GM13976 (cell line): ENCODE measurements around the gene UBTD1.

Source experiments
- DNase-seq: peaks from one replicate; pipeline ENCODE4 v3.0.0; 2012; ENCODE audit warnings: low spot score
- CTCF ChIP-seq: IDR thresholded peaks from 2 replicates; pipeline ENCODE4 v1.5.1; 2012; ENCODE audit warnings: borderline replicate concordance, mild to moderate bottlenecking; ENCODE audit not compliant: insufficient read depth; ENCODE audit errors: extremely low read depth, missing control alignments, control extremely low read depth
- in situ Hi-C: fragments of 300-500 bp; cut with MboI; formaldehyde crosslinking; loops from one replicate; pipeline ENCODE4 v1.12.0; 2022; ENCODE audit warnings: low sequenced_read_pairs, mixed read lengths, inconsistent platforms; ENCODE audit not compliant: unreplicated experiment

The UBTD1 gene

GRCh38 chr10:97511711-97512440 lies 13.2 kb downstream of the UBTD1 start:
- no peak for DNase-seq
- in situ Hi-C loops: no loop called here
- no peak for TF ChIP-seq CTCF

- no peak for TF ChIP-seq CTCF
- in situ Hi-C loops: no loop called here
- DNase-seq: no peak
These were observed 14.3 kb downstream of the UBTD1 start for GRCh38 chr10:97512993-97513392.

DNA sequence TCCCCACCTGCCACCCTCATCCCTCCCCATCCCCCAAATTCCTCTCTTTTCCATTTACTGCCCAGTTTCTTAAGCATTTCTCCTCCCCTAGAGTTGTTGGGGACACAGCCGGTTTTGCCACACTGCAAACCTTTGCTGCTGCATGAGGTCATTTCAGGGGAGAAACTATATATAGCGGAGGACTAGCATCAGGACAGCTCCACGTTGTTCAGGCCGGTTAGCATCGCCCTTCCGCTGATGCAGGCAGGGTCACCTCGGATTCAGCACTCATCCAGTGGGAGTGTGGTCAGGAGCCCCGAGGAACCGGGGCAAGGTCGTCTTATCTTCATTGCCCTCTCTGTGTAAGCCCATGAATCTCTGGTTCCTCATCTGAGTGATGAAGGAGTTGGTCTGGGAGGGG lies 15.6 kb downstream of the UBTD1 start:
- in situ Hi-C loops: no loop called here
- TF ChIP-seq CTCF: no peak

GRCh38 chr10:97515271-97515978 lies 16.7 kb downstream of the UBTD1 start:
- DNase-seq: no peak
- in situ Hi-C loops: no loop called here
- TF ChIP-seq CTCF: no peak

More for the DNA sequence above, 15.6 kb downstream of the UBTD1 start:
- DNase-seq: no peak

DNA sequence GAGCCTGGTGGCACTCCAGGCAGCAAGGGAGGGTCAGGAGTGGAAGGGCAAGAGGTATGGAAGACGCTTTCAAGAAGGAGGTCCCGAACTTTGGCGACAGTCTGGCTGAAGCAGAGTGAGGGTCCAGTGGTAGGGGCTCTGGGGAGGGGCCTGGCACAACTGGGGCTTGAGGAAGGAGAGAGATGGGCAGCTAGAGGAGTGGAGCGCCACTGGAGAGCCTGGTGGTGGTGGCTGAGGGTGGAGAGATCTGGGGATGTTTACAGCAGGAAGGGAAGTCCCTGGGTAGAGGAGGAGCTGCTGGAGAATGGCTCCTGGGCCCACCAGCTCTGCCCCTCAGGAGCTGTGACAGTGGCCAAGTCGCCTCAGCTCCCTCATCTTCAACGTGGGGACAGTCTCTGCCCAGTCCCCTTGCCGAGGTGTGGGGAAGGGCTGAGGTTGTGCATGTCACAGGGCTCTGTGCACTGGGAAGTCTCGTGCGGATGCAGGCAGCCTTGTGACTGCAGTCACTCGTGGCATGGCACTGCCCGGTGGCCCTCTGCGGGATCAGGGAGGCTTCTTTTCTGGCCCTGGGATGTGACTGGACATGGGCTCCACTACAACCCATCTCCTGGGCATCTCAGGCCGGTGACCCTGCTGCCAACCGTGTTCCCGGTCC lies 18.5 kb downstream of the UBTD1 start:
- no peak for TF ChIP-seq CTCF
- in situ Hi-C loops: no loop called here
- no peak for DNase-seq

DNA sequence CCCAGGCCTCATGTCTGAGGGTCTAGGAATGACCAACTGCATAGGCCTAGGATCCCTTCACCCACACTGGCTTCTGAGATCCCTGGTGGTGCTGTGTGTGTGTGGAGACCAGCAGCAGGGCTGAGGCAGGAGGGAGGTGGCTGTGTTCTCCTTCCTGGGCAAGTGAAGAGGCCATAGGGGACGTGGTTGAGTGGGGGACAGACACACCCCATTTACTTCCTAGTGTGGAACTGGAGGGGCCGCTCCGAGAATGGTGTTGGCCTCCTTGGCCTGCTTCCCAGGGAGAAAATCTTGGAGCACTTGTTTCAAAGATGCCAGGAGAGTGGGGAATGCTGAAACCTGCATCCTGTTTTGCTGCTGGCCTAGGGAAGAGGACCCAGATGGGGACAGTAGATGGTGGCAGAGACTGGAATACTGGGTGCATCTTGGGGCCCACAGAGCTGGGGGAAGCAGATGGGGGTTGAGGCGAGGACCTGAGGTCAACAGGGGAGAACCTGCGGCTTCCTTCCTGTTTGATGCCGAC lies 19.1 kb downstream of the UBTD1 start:
- no peak for TF ChIP-seq CTCF
- DNase-seq: no peak
- in situ Hi-C loops: no loop called here
